ENCODE data around the gene ASTN2.

Gene ASTN2

DNA sequence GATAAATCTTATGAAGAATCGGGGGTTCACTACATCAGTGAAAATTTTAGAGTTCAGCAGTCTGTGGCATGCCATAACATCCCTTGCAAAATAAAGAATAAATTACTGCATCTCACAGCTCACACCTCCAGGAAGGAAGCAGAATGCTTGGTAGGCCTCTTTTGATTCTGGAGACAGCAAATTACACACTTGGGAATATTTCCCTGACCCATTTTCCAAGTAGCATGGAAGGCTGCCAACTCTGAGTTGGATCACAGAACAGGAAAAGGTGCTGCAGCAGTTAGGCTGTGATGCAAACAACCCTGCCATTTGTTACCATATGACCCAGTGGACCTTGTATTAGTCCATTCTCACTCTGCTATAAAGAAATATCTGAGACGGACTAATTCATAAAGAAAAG, 293.5 kb downstream of the ASTN2 start:
- no peak for DNase-seq (ENCODE audit: low read depth in 2 of 2)

DNA sequence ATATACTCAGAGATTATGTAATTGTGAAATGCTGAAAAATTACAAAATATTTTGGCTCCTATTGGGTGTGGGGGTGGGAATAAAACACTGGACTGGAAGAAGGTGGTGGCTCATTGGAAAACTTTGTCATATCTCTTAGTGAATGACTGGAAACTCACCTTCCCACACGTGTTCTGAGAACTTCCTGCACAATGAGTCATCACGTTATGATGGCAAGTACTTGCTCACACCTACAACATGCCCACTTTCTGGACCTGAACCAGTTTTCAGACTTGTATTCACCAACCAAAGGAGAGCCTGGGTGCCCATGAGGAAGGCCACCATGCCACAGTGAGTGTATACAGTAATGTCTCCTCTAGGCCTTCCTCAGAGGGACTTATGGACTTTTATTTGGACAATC, 294.8 kb downstream of the ASTN2 start:
- DNase-seq (ENCODE audit: low read depth in 2 of 2) = no peak

GRCh38 chr9:117116084-117116483, 298.8 kb downstream of the ASTN2 start:
- DNase-seq (ENCODE audit: low read depth in 2 of 2) = no peak

GRCh38 chr9:117114768-117115167, 300.1 kb downstream of the ASTN2 start:
- DNase-seq (ENCODE audit: low read depth in 2 of 2) = no peak

- no peak for DNase-seq (ENCODE audit: low read depth in 2 of 2)
These were observed 310.0 kb downstream of the ASTN2 start for GRCh38 chr9:117104716-117105495.

DNA sequence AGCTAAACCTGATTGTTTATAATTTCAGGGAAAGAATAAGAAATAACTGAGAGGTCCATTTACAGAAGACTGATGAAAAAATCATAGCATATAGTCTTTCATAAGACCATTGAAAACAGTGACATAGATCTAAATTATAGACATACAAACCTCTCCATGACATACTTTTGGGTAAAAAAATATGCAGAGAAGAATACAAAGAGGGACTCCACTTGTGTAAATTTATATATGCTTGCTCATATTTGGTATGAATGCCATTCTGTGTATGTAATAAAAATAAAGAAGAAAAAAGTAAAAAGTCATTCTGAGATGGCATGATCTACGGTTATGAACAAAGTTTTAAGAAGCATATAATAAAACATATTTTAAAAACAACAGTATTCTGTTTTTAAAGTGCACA, 310.7 kb downstream of the ASTN2 start:
- no peak for DNase-seq (ENCODE audit: low read depth in 2 of 2)

DNA sequence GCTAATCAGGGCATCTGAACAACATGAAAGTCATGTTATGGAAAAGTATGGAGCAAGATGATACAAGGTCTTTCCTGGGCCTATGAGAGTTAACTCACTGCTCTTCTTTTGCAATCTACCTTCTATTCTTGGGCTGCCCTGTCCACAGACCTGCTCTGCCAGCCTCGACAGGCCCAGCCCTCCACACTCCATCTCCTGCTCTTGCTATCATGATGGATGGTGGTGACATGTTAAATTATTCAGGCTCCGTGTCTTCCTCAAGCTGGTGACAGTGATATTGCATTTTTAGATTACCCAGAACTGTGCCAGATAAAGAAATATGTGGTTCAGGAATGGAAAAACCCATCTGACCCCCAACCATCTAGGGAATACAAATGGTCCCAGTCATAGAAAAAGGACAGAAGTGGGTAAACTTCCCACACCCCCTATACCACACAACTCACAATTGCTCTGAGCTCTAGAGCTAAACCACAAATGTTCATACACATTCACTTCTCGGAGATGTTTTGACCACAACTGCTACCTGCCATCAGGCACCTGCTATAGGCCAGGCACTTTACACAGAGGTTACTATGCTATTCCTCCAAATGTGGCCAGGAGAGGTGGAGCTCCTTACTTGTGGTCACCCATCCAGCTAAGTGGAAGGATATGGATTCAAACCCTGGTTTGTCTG, 311.3 kb downstream of the ASTN2 start:
- DNase-seq (ENCODE audit: low read depth in 2 of 2) = no peak

GRCh38 chr9:117101008-117101407, 313.8 kb downstream of the ASTN2 start:
- DNase-seq (ENCODE audit: low read depth in 2 of 2) = no peak

DNA sequence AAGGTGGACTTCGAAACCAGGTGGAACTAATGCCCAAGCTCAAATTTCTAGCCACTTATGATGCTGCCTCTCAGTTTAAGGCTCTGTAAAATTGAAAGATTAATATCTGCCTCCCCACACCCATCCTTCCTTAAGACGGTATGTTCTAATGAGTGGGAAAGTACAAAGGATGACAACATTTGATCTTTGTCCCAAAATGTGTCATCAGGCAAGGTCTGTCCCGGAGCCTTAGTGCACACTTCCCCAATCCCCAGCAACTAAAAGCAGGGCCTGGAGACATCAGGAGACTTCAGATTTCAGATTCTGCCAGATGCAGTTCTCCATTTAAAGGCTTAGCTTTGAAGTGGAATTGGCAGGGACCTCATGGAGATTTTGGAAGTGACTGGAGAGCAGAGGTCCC, 316.5 kb downstream of the ASTN2 start:
- no peak for DNase-seq (ENCODE audit: low read depth in 2 of 2)

DNA sequence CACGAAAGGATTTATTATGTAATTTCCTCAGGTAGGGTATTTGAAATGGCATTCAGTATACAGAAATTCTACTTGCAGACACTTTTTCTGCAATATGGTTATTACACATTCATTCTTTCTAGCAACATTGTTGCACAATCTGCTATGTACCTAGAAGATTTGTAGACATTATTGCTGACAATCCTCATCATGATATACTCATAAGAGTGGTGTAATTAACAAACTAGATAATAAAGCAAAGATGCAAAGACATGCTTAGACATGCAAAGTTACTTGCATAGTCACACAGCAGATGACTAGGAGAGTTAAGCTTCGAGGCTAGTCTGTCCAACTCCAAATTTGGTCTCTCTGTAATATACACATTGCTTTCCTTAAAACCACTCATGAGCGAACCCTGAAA, 317.1 kb downstream of the ASTN2 start:
- no peak for DNase-seq (ENCODE audit: low read depth in 2 of 2)

- no peak for DNase-seq (ENCODE audit: low read depth in 2 of 2)
These were observed 318.7 kb downstream of the ASTN2 start for GRCh38 chr9:117096138-117096537.

DNA sequence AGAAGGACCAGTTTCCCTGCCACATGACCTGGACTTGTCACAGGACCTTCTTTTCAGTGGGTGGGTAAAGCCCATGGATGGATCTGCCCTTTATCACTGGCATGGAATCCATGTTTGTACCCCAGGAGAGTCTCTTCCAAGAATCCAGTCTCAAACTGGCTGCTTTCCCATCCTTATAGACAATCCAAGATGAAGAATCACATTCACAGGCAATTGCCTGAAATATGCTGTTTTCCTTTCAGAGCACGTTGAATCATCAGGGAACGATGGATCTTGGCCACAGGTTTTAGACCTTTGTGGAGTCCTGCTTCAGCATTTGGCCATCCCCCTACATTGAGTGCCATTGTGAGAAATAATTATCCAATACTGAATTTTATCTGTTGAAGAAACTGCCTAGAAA, 319.8 kb downstream of the ASTN2 start:
- no peak for DNase-seq (ENCODE audit: low read depth in 2 of 2)

GRCh38 chr9:117093891-117094844, 320.7 kb downstream of the ASTN2 start:
- DNase-seq (ENCODE audit: low read depth in 2 of 2) = no peak

DNA sequence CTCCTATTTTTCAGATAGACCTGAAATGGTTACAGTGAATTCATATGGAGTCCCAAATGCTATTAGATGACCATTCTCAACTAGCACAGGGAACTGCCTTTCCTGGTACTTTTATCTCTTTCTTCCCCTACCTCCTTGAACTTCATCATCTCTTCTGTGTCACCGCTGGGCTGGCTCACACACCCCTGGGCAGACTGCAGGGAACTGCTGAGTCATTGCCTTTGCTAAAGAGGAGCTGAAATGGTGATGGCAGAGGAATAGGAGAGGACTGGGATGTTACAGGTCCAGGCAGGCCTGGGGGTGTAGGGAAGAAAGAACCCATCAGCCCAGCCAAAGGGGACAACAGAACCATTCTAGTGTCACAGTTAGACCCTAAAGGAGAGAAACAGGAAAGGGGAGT, 322.3 kb downstream of the ASTN2 start:
- no peak for DNase-seq (ENCODE audit: low read depth in 2 of 2)

DNA sequence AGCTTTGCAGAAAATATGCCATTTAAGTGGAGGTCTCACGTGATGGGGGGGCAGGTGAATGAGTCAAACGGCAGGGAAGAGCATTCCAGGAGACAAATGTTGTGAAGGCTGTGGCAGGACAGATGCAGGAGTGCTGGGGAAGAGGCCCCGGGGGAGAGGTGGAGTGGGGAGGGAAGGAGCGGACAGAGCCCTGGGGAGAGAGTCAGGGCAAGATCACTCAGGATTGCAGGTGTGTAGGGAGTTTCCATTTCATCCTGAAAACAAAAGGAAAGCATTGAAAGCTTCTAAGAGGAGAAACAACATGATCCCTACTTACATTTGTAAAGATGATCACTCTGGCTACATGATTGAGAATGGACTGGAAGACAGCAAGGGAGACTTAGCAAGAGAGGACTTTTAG, 323.3 kb downstream of the ASTN2 start:
- no peak for DNase-seq (ENCODE audit: low read depth in 2 of 2)

DNA sequence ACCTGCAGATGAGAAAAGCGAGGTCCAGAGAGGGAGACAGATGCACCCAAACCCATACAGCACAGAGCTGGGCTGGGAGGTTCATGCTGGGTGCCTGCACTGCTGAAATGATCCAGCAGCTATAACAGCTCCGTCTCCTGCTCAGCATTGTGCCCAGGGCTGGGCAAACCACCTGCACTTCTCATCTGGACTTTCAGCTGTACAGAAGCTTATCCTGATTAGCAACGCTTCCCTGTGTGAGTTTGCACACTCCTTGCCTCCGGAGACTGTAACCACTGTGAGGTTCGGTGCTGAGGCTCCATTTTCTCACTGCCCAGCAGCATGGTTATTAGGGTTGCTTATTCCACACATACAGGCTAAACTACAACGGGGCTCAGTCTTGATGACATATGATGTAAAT, 326.1 kb downstream of the ASTN2 start:
- no peak for DNase-seq (ENCODE audit: low read depth in 2 of 2)

GRCh38 chr9:117088140-117088539, 326.7 kb downstream of the ASTN2 start:
- no peak for DNase-seq (ENCODE audit: low read depth in 2 of 2)

- no peak for DNase-seq (ENCODE audit: low read depth in 2 of 2)
These were observed 330.6 kb downstream of the ASTN2 start for GRCh38 chr9:117084221-117084620.

- no peak for DNase-seq (ENCODE audit: low read depth in 2 of 2)
These were observed 331.3 kb downstream of the ASTN2 start for GRCh38 chr9:117083559-117083958.

GRCh38 chr9:117081641-117082317, 333.1 kb downstream of the ASTN2 start:
- no peak for DNase-seq (ENCODE audit: low read depth in 2 of 2)

DNA sequence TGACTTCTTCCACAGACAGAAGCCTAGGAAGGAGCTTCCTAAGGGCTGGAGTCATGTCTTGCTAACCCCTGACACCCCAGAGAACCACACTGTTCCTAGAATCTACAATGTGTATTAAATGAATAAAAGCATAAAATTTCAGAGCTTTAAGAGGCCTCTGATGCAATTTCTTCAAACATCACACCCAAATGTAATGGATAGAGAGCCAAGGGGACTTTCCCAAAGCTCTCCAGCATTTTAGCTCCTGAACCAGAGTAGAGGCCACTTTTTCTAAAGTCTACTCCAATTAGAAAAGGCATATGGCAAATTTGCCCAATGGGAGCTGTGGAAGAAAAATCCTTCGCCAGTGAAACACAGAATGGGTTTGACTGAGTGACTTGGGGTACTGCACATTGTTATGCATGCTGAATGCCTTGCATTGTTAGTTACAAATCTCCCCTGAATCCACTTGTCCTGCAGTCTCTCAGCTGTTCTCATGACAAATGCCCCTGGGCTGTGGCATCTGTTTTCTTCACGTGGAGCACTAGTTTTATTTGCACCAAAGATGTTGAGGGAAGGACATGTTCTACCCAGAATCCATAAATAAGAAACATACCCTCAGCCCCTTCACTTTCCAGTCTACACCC, 334.0 kb downstream of the ASTN2 start:
- no peak for DNase-seq (ENCODE audit: low read depth in 2 of 2)

All from stimulated activated CD4-positive, alpha-beta T cell treated with anti-CD3 and anti-CD28 coated beads, Interleukin-1b, Interleukin-23, amount 100 ng/mL, for 4 hours (primary cell).